SHP77 (cell line): ENCODE data around the gene ACVR1C.

ENCODE experiments used
- DNase-seq, 2 experiments: peaks; one replicate each; lab custom pipeline; 2025; lab: John Stamatoyannopoulos, UW

ACVR1C gene

GRCh38 chr2:157628477-157629415, at the start of gene ACVR1C:
Gene ACVR1C, minus strand, starts transcription at chr2:157628864. Its CDS starts 220 bp downstream, at chr2:157628644.
- peak; percentile 41 to 55 for DNase-seq

GRCh38 chr2:157677941-157678340, 49.3 kb upstream of the ACVR1C start:
- no peak for DNase-seq

- DNase-seq: no peak
These were observed 43.5 kb upstream of the ACVR1C start for GRCh38 chr2:157672129-157672528.

- no peak for DNase-seq
These were observed 33.7 kb upstream of the ACVR1C start for GRCh38 chr2:157662401-157662800.

GRCh38 chr2:157661776-157662175, 33.1 kb upstream of the ACVR1C start:
- no peak for DNase-seq

- no peak for DNase-seq
These were observed 29.2 kb upstream of the ACVR1C start for GRCh38 chr2:157657858-157658257.

GRCh38 chr2:157657101-157657500, 28.4 kb upstream of the ACVR1C start:
- no peak for DNase-seq

GRCh38 chr2:157644776-157645175, 16.1 kb upstream of the ACVR1C start:
- DNase-seq: no peak

- DNase-seq: no peak
These were observed 3.2 kb upstream of the ACVR1C start for GRCh38 chr2:157631861-157632260.

- no peak for DNase-seq
These were observed 829 bp downstream of the ACVR1C start for GRCh38 chr2:157627594-157628476.

- DNase-seq: no peak
These were observed 3.4 kb downstream of the ACVR1C start for GRCh38 chr2:157625296-157625695.

GRCh38 chr2:157620956-157621355, 7.7 kb downstream of the ACVR1C start:
- no peak for DNase-seq

- DNase-seq: no peak
These were observed 16.9 kb downstream of the ACVR1C start for GRCh38 chr2:157611726-157612125.

- no peak for DNase-seq
These were observed 17.6 kb downstream of the ACVR1C start for GRCh38 chr2:157611110-157611509.

GRCh38 chr2:157606534-157606933, 22.1 kb downstream of the ACVR1C start:
- no peak for DNase-seq

- DNase-seq: no peak
These were observed 25.5 kb downstream of the ACVR1C start for GRCh38 chr2:157603198-157603597.

GRCh38 chr2:157601807-157602206, 26.9 kb downstream of the ACVR1C start:
- DNase-seq: no peak

- no peak for DNase-seq
These were observed 31.5 kb downstream of the ACVR1C start for GRCh38 chr2:157596992-157597681.

- no peak for DNase-seq
These were observed 35.3 kb downstream of the ACVR1C start for GRCh38 chr2:157593411-157593810.

GRCh38 chr2:157592948-157593347, 35.7 kb downstream of the ACVR1C start:
- no peak for DNase-seq

GRCh38 chr2:157592374-157592773, 36.3 kb downstream of the ACVR1C start:
- no peak for DNase-seq

- no peak for DNase-seq
These were observed 41.1 kb downstream of the ACVR1C start for GRCh38 chr2:157587576-157587975.
